HepG2 (cell line): Measurements from ENCODE around the gene GCDH. TPM values are rescaled to one million over a fixed set of nuclear protein-coding genes. Genes with fewer than 3 reads are reported as not detected.

Source experiments
- BCLAF1 ChIP-seq: fragments of 450-650 bp; IDR thresholded peaks from 2 replicates; pipeline ENCODE4 v1.6.1; 2017; ENCODE audit warnings: mild to moderate bottlenecking
- ELF4 ChIP-seq: sonication (generic); formaldehyde crosslinking; IDR thresholded peaks from 2 replicates; pipeline ENCODE4 v1.5.0; 2020; ENCODE audit warnings: missing genetic modification reagents, mild to moderate bottlenecking, moderate library complexity, borderline replicate concordance
- MZF1 ChIP-seq: sonication (generic); formaldehyde crosslinking; IDR thresholded peaks from 2 replicates; pipeline ENCODE4 v1.8.1; 2023; ENCODE audit warnings: mild to moderate bottlenecking, missing genetic modification reagents, borderline replicate concordance
- NCOR1 ChIP-seq: fragments of 200-600 bp; sonication (generic); IDR thresholded peaks from 2 replicates; pipeline ENCODE4 v1.7.0; 2017; ENCODE audit warnings: antibody characterized with exemption, low read length, borderline replicate concordance
- NFIB ChIP-seq: sonication (generic); formaldehyde crosslinking; IDR thresholded peaks from 2 replicates; pipeline ENCODE4 v1.9.0; 2021; ENCODE audit warnings: missing genetic modification reagents, mild to moderate bottlenecking, borderline replicate concordance
- NR2C2 ChIP-seq: sonication (generic); formaldehyde crosslinking; IDR thresholded peaks from 2 replicates; pipeline ENCODE4 v1.4.0; 2020; ENCODE audit warnings: missing genetic modification reagents, mild to moderate bottlenecking, moderate library complexity, borderline replicate concordance
- POLR2AphosphoS5 ChIP-seq: IDR thresholded peaks from 2 replicates; pipeline ENCODE4 v1.6.1; 2012; ENCODE audit warnings: low read depth, low read length
- SATB2 ChIP-seq: sonication (generic); formaldehyde crosslinking; IDR thresholded peaks from 2 replicates; pipeline ENCODE4 v1.5.0; 2020; ENCODE audit warnings: missing genetic modification reagents
- SP4 ChIP-seq: sonication (generic); formaldehyde crosslinking; IDR thresholded peaks from 2 replicates; pipeline ENCODE4 v1.8.1; 2023; ENCODE audit warnings: mild to moderate bottlenecking, missing genetic modification reagents
- ZGPAT ChIP-seq: IDR thresholded peaks from 2 replicates; pipeline ENCODE4 v1.6.1; 2016; ENCODE audit warnings: mild to moderate bottlenecking
- ZKSCAN1 ChIP-seq: fragments of 150-350 bp; IDR thresholded peaks from 2 replicates; pipeline ENCODE4 v1.6.1; 2014; ENCODE audit warnings: low read length
- ZNF124 ChIP-seq: sonication (generic); formaldehyde crosslinking; IDR thresholded peaks from 2 replicates; pipeline ENCODE4 v1.4.0; 2020; ENCODE audit warnings: missing genetic modification reagents
- ZNF180 ChIP-seq: sonication (generic); formaldehyde crosslinking; IDR thresholded peaks from 2 replicates; pipeline ENCODE4 v1.4.0; 2020; ENCODE audit warnings: low read depth, missing genetic modification reagents, borderline replicate concordance
- ZNF263 ChIP-seq: sonication (generic); formaldehyde crosslinking; IDR thresholded peaks from 2 replicates; pipeline ENCODE4 v1.4.0; 2020; ENCODE audit warnings: missing genetic modification reagents
- ZNF317 ChIP-seq: sonication (generic); formaldehyde crosslinking; IDR thresholded peaks from 2 replicates; pipeline ENCODE4 v1.5.0; 2020; ENCODE audit warnings: mild to moderate bottlenecking, missing genetic modification reagents
- ZNF674 ChIP-seq: sonication (generic); formaldehyde crosslinking; IDR thresholded peaks from 2 replicates; pipeline ENCODE4 v1.5.0; 2020; ENCODE audit warnings: low read depth, mild to moderate bottlenecking, missing genetic modification reagents
- ZNF780A ChIP-seq: sonication (generic); formaldehyde crosslinking; IDR thresholded peaks from 2 replicates; pipeline ENCODE4 v1.8.0; 2022; ENCODE audit warnings: mild to moderate bottlenecking, missing genetic modification reagents, moderate library complexity
- polyA plus RNA-seq, 8 experiments: library from polyadenylated mRNA; depleted of rRNA in 3 of 8; stranded (reverse) in 7 of 8; unstranded in 1 of 8; fragments of >200 nt; fragmentation: Illumina TruSeq in 4 of 8; extraction: Trizol in 4 of 8; gene quantifications; 2 replicates each; pipeline versions ENCODE4 v1.2.1 to v1.2.3, GENCODE V29; 2011 to 2016; ENCODE audit warnings: low read depth in 4 of 8, missing spikeins in 1 of 8, mixed read lengths in 1 of 8; ENCODE audit not compliant: insufficient read depth in 1 of 8
- total RNA-seq, 5 experiments: library from RNA; depleted of rRNA; stranded (reverse); fragments of >200 nt; fragmentation: Illumina TruSeq; extraction: Trizol; gene quantifications; 2 replicates each; pipeline ENCODE4 v1.2.3, GENCODE V29; 2016; ENCODE audit warnings: low read depth in 1 of 5
- TF ChIP-seq, protein P1 (sequence below): sonication (generic); formaldehyde crosslinking; IDR thresholded peaks from 2 replicates; pipeline ENCODE4 v1.8.0; 2022; ENCODE audit warnings: mild to moderate bottlenecking, missing genetic modification reagents, moderate library complexity
- TF ChIP-seq, protein P2 (sequence below), 2 experiments: fragments of 450-650 bp in 1 of 2; sonication (generic) in 1 of 2; formaldehyde crosslinking; IDR thresholded peaks; 2 replicates each; pipeline versions ENCODE4 v1.5.0 to v1.8.0; 2020 to 2022; ENCODE audit warnings: mild to moderate bottlenecking in 1 of 2, missing genetic modification reagents in 1 of 2
- TF ChIP-seq, protein P3 (sequence below): sonication (generic); formaldehyde crosslinking; IDR thresholded peaks from 2 replicates; pipeline ENCODE4 v1.5.0; 2020; ENCODE audit warnings: mild to moderate bottlenecking, missing genetic modification reagents

The GCDH gene
- total and polyA plus RNA-seq, 2 of the 13 experiments (the other 11 are each of a cell fraction or from before 2014, with no cell fraction given), result 15.1 to 38.0 TPM

- peak; percentile 87; the same call in 1 of the 2 replicates for TF ChIP-seq ZGPAT (CRISPR knock-in tag)
- TF ChIP-seq ZNF317 (CRISPR knock-in tag), result peak; percentile 82
- peak; percentile 92 for TF ChIP-seq POLR2AphosphoS5
- 0 out of 2 replicates have a peak, but pooled peaks have one; percentile 24 for TF ChIP-seq ZNF124
- no peak; the same call in 1 of the 2 replicates for TF ChIP-seq ZNF780A (CRISPR knock-in tag)
- TF ChIP-seq ZNF263 (CRISPR knock-in tag), result no peak
- TF ChIP-seq, protein P1, sequence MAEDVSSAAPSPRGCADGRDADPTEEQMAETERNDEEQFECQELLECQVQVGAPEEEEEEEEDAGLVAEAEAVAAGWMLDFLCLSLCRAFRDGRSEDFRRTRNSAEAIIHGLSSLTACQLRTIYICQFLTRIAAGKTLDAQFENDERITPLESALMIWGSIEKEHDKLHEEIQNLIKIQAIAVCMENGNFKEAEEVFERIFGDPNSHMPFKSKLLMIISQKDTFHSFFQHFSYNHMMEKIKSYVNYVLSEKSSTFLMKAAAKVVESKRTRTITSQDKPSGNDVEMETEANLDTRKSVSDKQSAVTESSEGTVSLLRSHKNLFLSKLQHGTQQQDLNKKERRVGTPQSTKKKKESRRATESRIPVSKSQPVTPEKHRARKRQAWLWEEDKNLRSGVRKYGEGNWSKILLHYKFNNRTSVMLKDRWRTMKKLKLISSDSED (CRISPR knock-in tag), result no peak
- TF ChIP-seq ZNF674 (CRISPR knock-in tag), result peak; percentile 38; the same call in 1 of the 2 replicates
- TF ChIP-seq ZKSCAN1, result no peak
- TF ChIP-seq SATB2 (CRISPR knock-in tag), result no peak
- TF ChIP-seq NCOR1, result no peak
- TF ChIP-seq, protein P2, sequence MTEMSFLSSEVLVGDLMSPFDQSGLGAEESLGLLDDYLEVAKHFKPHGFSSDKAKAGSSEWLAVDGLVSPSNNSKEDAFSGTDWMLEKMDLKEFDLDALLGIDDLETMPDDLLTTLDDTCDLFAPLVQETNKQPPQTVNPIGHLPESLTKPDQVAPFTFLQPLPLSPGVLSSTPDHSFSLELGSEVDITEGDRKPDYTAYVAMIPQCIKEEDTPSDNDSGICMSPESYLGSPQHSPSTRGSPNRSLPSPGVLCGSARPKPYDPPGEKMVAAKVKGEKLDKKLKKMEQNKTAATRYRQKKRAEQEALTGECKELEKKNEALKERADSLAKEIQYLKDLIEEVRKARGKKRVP (CRISPR knock-in tag; IDR thresholded peaks at IDR 0.05), result 0 out of 4 replicates have a peak, but pooled peaks of 1 of the 2 experiments have one; percentile 40
- TF ChIP-seq ELF4 (CRISPR knock-in tag), result 0 out of 2 replicates have a peak, but pooled peaks have one; percentile 34
- TF ChIP-seq NR2C2 (CRISPR knock-in tag), result peak; percentile 95
- TF ChIP-seq, protein P3, sequence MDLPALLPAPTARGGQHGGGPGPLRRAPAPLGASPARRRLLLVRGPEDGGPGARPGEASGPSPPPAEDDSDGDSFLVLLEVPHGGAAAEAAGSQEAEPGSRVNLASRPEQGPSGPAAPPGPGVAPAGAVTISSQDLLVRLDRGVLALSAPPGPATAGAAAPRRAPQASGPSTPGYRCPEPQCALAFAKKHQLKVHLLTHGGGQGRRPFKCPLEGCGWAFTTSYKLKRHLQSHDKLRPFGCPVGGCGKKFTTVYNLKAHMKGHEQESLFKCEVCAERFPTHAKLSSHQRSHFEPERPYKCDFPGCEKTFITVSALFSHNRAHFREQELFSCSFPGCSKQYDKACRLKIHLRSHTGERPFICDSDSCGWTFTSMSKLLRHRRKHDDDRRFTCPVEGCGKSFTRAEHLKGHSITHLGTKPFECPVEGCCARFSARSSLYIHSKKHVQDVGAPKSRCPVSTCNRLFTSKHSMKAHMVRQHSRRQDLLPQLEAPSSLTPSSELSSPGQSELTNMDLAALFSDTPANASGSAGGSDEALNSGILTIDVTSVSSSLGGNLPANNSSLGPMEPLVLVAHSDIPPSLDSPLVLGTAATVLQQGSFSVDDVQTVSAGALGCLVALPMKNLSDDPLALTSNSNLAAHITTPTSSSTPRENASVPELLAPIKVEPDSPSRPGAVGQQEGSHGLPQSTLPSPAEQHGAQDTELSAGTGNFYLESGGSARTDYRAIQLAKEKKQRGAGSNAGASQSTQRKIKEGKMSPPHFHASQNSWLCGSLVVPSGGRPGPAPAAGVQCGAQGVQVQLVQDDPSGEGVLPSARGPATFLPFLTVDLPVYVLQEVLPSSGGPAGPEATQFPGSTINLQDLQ (CRISPR knock-in tag), result peak; percentile 55; the same call in 1 of the 2 replicates
- TF ChIP-seq MZF1 (CRISPR knock-in tag), result no peak
- no peak for TF ChIP-seq BCLAF1
- TF ChIP-seq NFIB (CRISPR knock-in tag), result no peak
- TF ChIP-seq SP4 (CRISPR knock-in tag), result peak; percentile 81
- TF ChIP-seq ZNF180, result no peak
Observed at GRCh38 chr19:12933287-12934072, 42.5 kb downstream of the GCDH start, which contains the start of gene FARSA (continued).
